ENCODE measurements around the gene POLR2I.

Gene POLR2I

DNA sequence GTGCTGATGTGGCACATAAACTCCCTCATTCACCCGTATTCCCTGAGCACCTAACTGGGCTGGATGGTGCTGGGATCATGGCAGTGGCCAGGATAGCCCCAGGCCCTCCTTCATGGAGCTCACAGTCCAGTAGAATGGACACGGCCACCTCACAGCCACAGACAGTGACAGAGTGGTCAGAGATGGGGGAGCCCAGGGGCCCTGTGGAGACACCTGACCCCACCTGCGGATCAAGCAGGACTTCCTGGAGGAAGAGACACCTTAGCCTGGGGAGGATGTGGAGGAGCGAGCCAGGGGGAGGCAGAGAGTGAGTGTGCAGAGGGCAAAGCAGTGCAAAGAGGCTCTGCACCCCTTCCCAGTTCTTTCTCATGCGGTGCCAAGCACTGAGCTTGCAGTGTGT is 24.8 kb downstream of the POLR2I start:
- DNase-seq (ENCODE audit: low read depth) = no peak
- no peak overlapping the region for H3K4me3 ChIP-seq (ENCODE audit: low read length)
- TF ChIP-seq CTCF (conservative IDR thresholded peaks at IDR 0.05; ENCODE audit: low read length) = no peak

- no peak for TF ChIP-seq CTCF (conservative IDR thresholded peaks at IDR 0.05; ENCODE audit: low read length)
- no peak overlapping the region for H3K4me3 ChIP-seq (ENCODE audit: low read length)
- no peak for DNase-seq (ENCODE audit: low read depth)
These were observed 28.3 kb downstream of the POLR2I start for GRCh38 chr19:36086326-36086725.

DNA sequence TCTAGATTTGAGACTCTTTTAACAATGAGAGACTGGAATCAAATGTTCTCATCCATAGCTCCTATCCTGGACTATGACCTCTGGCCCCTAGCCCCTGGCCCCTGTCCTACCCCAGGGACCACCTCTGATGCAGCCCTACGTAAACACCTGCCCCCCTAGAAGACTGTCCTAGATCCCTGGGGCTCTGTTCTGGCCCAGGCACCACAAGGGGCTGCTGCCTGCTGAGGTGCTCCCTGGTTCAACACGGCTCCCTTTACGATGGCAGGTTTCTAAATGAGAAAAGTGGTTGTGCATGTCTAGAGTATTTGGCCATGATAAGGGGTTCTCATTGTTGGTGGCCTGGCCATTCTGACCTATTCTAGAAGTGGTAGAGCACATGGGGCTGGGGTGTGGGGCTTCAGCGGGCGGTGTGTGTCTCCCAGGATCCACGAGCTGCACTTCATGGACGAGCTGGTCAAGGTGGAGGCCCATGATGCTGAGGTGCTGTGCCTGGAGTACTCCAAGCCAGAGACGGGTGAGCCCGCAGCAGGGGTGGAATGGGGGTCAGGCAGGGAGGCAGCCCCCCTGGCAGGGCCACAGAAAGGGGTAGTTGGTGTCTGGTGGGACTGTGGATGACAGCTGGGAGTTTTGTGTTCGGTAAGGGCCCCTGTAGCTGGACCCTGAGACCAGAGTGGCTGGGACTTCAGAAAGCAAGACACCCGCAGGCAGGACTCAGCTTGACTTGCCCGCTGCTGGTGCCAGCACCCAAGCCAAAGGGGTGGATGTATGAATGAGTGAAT is 30.3 kb downstream of the POLR2I start:
- DNase-seq (ENCODE audit: low read depth) = no peak
- TF ChIP-seq CTCF (conservative IDR thresholded peaks at IDR 0.05; ENCODE audit: low read length) = no peak

GRCh38 chr19:36082916-36083315 is 31.8 kb downstream of the POLR2I start:
- no peak for TF ChIP-seq CTCF (conservative IDR thresholded peaks at IDR 0.05; ENCODE audit: low read length)
- no peak overlapping the region for H3K4me3 ChIP-seq (ENCODE audit: low read length)
- DNase-seq (ENCODE audit: low read depth) = no peak

More for the DNA sequence above, 30.3 kb downstream of the POLR2I start:
- no peak overlapping the region for H3K4me3 ChIP-seq (ENCODE audit: low read length)

- H3K4me3 ChIP-seq (ENCODE audit: low read length) = no peak overlapping the region
- no peak for TF ChIP-seq CTCF (conservative IDR thresholded peaks at IDR 0.05; ENCODE audit: low read length)
- peak; percentile 25 for DNase-seq (ENCODE audit: low read depth)
These were observed 32.8 kb downstream of the POLR2I start for GRCh38 chr19:36081894-36082293.

GRCh38 chr19:36081385-36081784 is 33.3 kb downstream of the POLR2I start:
- DNase-seq (ENCODE audit: low read depth) = peak; percentile 9
- no peak overlapping the region for H3K4me3 ChIP-seq (ENCODE audit: low read length)
- TF ChIP-seq CTCF (conservative IDR thresholded peaks at IDR 0.05; ENCODE audit: low read length) = no peak

GRCh38 chr19:36079389-36079945 is 35.2 kb downstream of the POLR2I start:
- TF ChIP-seq CTCF (conservative IDR thresholded peaks at IDR 0.05; ENCODE audit: low read length) = no peak
- no peak for DNase-seq (ENCODE audit: low read depth)
- H3K4me3 ChIP-seq (ENCODE audit: low read length) = no peak overlapping the region
